SK-N-SH (cell line): Measurements from ENCODE around the gene SNF8. TPM values are rescaled to one million over a fixed set of nuclear protein-coding genes. Genes with fewer than 3 reads are reported as not detected.

Source experiments
- CTCF ChIA-PET: fragments of 300-600, 350-600 bp; formaldehyde crosslinking; extraction: SDS; loops from one replicate; lab custom pipeline; 2021; lab: Yijun Ruan, JAX
- POLR2A ChIA-PET: fragments of 350-600 bp; sonication (Branson Sonifier 250); formaldehyde crosslinking; extraction: SDS; loops from one replicate; lab custom pipeline; 2020; ENCODE audit warnings: antibody characterized with exemption, inconsistent platforms; lab: Yijun Ruan, JAX
- DNase-seq: peaks from one replicate; pipeline ENCODE4 v3.0.0; 2012
- H2AFZ ChIP-seq: fragments of 200-600 bp; sonication (generic); 2 replicates; pipeline ENCODE4 v1.8.1; 2016; ENCODE audit warnings: antibody characterized with exemption, mild to moderate bottlenecking, low read depth
- H3F3A ChIP-seq: fragments of 200-600 bp; sonication (generic); replicated peaks from 2 replicates; pipeline ENCODE3; 2016; ENCODE audit warnings: antibody characterized with exemption, mild to moderate bottlenecking; ENCODE audit not compliant: insufficient read depth
- H3K27ac ChIP-seq, 2 experiments: fragments of 200-500 bp in 1 of 2; fragments of 200-600 bp in 1 of 2; sonication (Bioruptor generic) in 1 of 2; sonication (generic), shearing (Covaris generic) in 1 of 2; 2 replicates each; pipeline versions ENCODE4 v1.5.1 to v1.6.1; 2014 to 2016; ENCODE audit warnings: low read depth in 2 of 2, inconsistent platforms in 1 of 2, low read length in 1 of 2, mild to moderate bottlenecking in 1 of 2, mixed read lengths in 1 of 2
- H3K27me3 ChIP-seq: fragments of 200-600 bp; sonication (generic), shearing (Covaris generic); 2 replicates; pipeline ENCODE4 v1.6.1; 2016; ENCODE audit warnings: mixed run types; ENCODE audit not compliant: insufficient read depth
- H3K36me3 ChIP-seq, 2 experiments: fragments of 200-500 bp in 1 of 2; fragments of 200-600 bp in 1 of 2; sonication (Bioruptor generic) in 1 of 2; sonication (generic) in 1 of 2; replicated peaks in 1 of 2; 2 replicates each; pipeline versions ENCODE3 to v1.5.1; 2014 to 2016; ENCODE audit warnings: low read length in 1 of 2, mild to moderate bottlenecking in 1 of 2; ENCODE audit not compliant: insufficient read depth in 2 of 2, control insufficient read depth in 1 of 2
- H3K4me1 ChIP-seq, 2 experiments: fragments of 200-500 bp in 1 of 2; fragments of 200-600 bp in 1 of 2; sonication (Bioruptor generic) in 1 of 2; sonication (generic), shearing (Covaris generic) in 1 of 2; 2 replicates each; pipeline versions ENCODE4 v1.5.1 to v1.6.1; 2014 to 2016; ENCODE audit warnings: low read depth in 1 of 2, low read length in 1 of 2, mixed run types in 1 of 2; ENCODE audit not compliant: insufficient read depth in 2 of 2, control insufficient read depth in 1 of 2
- H3K4me2 ChIP-seq: fragments of 200-600 bp; sonication (generic), shearing (Covaris generic); 2 replicates; pipeline ENCODE4 v1.6.1; 2017; ENCODE audit warnings: mixed run types
- H3K4me3 ChIP-seq, 2 experiments: fragments of 200-500 bp in 1 of 2; fragments of 200-600 bp in 1 of 2; sonication (Bioruptor generic) in 1 of 2; sonication (generic), shearing (Covaris generic) in 1 of 2; 2 replicates each; pipeline versions ENCODE4 v1.5.1 to v1.8.1; 2014 to 2016; ENCODE audit warnings: low read depth in 2 of 2, inconsistent platforms in 1 of 2, low read length in 1 of 2, mild to moderate bottlenecking in 1 of 2, mixed read lengths in 1 of 2, moderate library complexity in 1 of 2
- H3K79me2 ChIP-seq: fragments of 200-600 bp; sonication (generic); 2 replicates; pipeline ENCODE4 v1.8.1; 2017; ENCODE audit warnings: mild to moderate bottlenecking; ENCODE audit not compliant: insufficient read depth
- H3K9ac ChIP-seq: fragments of 200-600 bp; sonication (generic); 2 replicates; pipeline ENCODE4 v1.6.1; 2017; ENCODE audit warnings: mixed run types
- H3K9me2 ChIP-seq: fragments of 200-600 bp; sonication (generic); 2 replicates; pipeline ENCODE4 v1.6.1; 2017; ENCODE audit warnings: mixed run types
- H3K9me3 ChIP-seq: fragments of 200-600 bp; sonication (generic); 2 replicates; pipeline ENCODE4 v1.6.1; 2017; ENCODE audit warnings: mixed run types, mild to moderate bottlenecking, moderate library complexity
- H4K20me1 ChIP-seq: fragments of 200-600 bp; sonication (generic); 2 replicates; pipeline ENCODE4 v1.6.1; 2017; ENCODE audit warnings: mild to moderate bottlenecking, mixed run types; ENCODE audit not compliant: insufficient read depth
- EP300 ChIP-seq, 2 experiments: IDR thresholded peaks; 2 replicates each; pipeline versions ENCODE4 v1.4.0 to v1.6.1; 2012; ENCODE audit warnings: borderline replicate concordance in 1 of 2, low read depth in 1 of 2, low read length in 1 of 2
- EZH2phosphoT487 ChIP-seq: fragments of 200-600 bp; sonication (generic); IDR thresholded peaks from 2 replicates; pipeline ENCODE4 v1.6.1; 2017; ENCODE audit warnings: low read depth, mixed run types, mild to moderate bottlenecking, antibody characterized with exemption, moderate library complexity, borderline replicate concordance
- GABPA ChIP-seq: IDR thresholded peaks from 2 replicates; pipeline ENCODE4 v1.4.0; 2012; ENCODE audit warnings: low read depth, mild to moderate bottlenecking
- JUND ChIP-seq: IDR thresholded peaks from 2 replicates; pipeline ENCODE4 v1.4.0; 2012
- MAX ChIP-seq: IDR thresholded peaks from 2 replicates; pipeline ENCODE4 v1.4.0; 2012; ENCODE audit warnings: low read depth
- NRF1 ChIP-seq: IDR thresholded peaks from 2 replicates; pipeline ENCODE4 v1.6.1; 2012; ENCODE audit warnings: low read depth, mild to moderate bottlenecking, low read length
- RFX5 ChIP-seq: IDR thresholded peaks from 2 replicates; pipeline ENCODE4 v1.6.1; 2012; ENCODE audit warnings: mild to moderate bottlenecking, improper control_type of control experiment, low read length
- TCF12 ChIP-seq: IDR thresholded peaks from 2 replicates; pipeline ENCODE4 v1.4.0; 2012
- USF2 ChIP-seq: fragments of 150-350 bp; IDR thresholded peaks from 2 replicates; pipeline ENCODE4 v1.6.1; 2017; ENCODE audit warnings: antibody characterized with exemption, low read length, low read depth, borderline replicate concordance
- polyA plus RNA-seq, 3 experiments: library from polyadenylated mRNA; depleted of rRNA; stranded (reverse); fragments of >200 nt; gene quantifications; 2 replicates each; pipeline ENCODE4 v1.2.3, GENCODE V29; 2012

Gene SNF8
- polyA plus RNA-seq, 1 of the 3 experiments (the other 2 are of a cell fraction): 358 TPM

GRCh38 chr17:48944515-48945260 is at the start of gene SNF8 (continued):
- TF ChIP-seq MAX (peak; percentile 98), TCF12 (no peak), NRF1 (no peak), GABPA (peak; percentile 96)

- Histone ChIP-seq H3K9me2 (no peaks in the 10 kb centered on the region), H3K9ac (no peak overlapping the region), H4K20me1 (0 out of 2 replicates have a peak, but pooled peaks cover 12% of the 10 kb centered on the region), H3K79me2 (no peaks in the 10 kb centered on the region), H2AFZ (no peak overlapping the region), H3K4me3 (no peak overlapping the region), H3F3A (peaks cover 21% of the 10 kb centered on the region), H3K27me3 (peaks cover 84% of the 10 kb centered on the region), H3K27ac (no peak overlapping the region), H3K9me3 (no peaks in the 10 kb centered on the region), H3K36me3 (no peaks in the 10 kb centered on the region), H3K4me1 (no peaks in the 10 kb centered on the region; a peak in 1 of 4 replicates), H3K4me2 (no peak overlapping the region)
- DNase-seq: no peak
- TF ChIP-seq EZH2phosphoT487: 0 out of 2 replicates have a peak, but pooled peaks have one; percentile 22
- no peak for TF ChIP-seq TCF12
- POLR2A ChIA-PET: interaction anchor here (0.6 kb wide), 1 partner anchor 700 kb away, joined by 3 read pairs; no protein-coding TSS in a partner anchor
- CTCF ChIA-PET: interaction anchor here (1.0 to 3.3 kb wide), 5 partner anchors 39 to 315 kb away, joined by 3 to 13 read pairs (median 6); no protein-coding TSS in a partner anchor
These were observed 49.3 kb upstream of the SNF8 start for GRCh38 chr17:48993951-48994350.

- Histone ChIP-seq H3K4me2 (no peak overlapping the region), H3K9me3 (no peaks in the 10 kb centered on the region), H3K79me2 (no peaks in the 10 kb centered on the region), H3K27ac (no peak overlapping the region), H4K20me1 (0 out of 2 replicates have a peak, but pooled peaks cover 12% of the 10 kb centered on the region), H3K4me3 (no peak overlapping the region), H3F3A (peaks cover 21% of the 10 kb centered on the region), H3K4me1 (no peaks in the 10 kb centered on the region; a peak in 1 of 4 replicates), H3K9me2 (no peaks in the 10 kb centered on the region), H3K9ac (no peak overlapping the region), H3K27me3 (peaks cover 84% of the 10 kb centered on the region), H2AFZ (no peak overlapping the region), H3K36me3 (no peaks in the 10 kb centered on the region)
- ChIA-PET POLR2A (no interaction called here), CTCF (interaction anchor here (1.4 to 3.3 kb wide), 4 partner anchors 39 to 114 kb away, joined by 5 to 13 read pairs (median 7); no protein-coding TSS in a partner anchor)
- TF ChIP-seq EP300 (IDR thresholded peaks at IDR 0.05; ENCODE audit: borderline replicate concordance in 1 of 2, low read depth in 1 of 2, low read length in 1 of 2): no peak
- no peak for TF ChIP-seq JUND
- TF ChIP-seq USF2: no peak
- TF ChIP-seq RFX5: no peak
- no peak for DNase-seq
These were observed 48.7 kb upstream of the SNF8 start for GRCh38 chr17:48993305-48993704.
